ENCODE measurements around the gene SLC12A7.

The SLC12A7 gene

GRCh38 chr5:1050423-1051365, 61.2 kb downstream of the SLC12A7 start:
- DNase-seq (ENCODE audit: low spot score): no peak

- no peak for DNase-seq (ENCODE audit: low spot score)
Measured at GRCh38 chr5:1048861-1049838, 62.7 kb downstream of the SLC12A7 start.

- DNase-seq (ENCODE audit: low spot score): no peak
Measured at GRCh38 chr5:1048162-1048721, 63.6 kb downstream of the SLC12A7 start.

GRCh38 chr5:1047332-1047965, 64.4 kb downstream of the SLC12A7 start:
- DNase-seq (ENCODE audit: low spot score): no peak

- no peak for DNase-seq (ENCODE audit: low spot score)
Measured at GRCh38 chr5:1045960-1046560, 65.8 kb downstream of the SLC12A7 start.

GRCh38 chr5:1044117-1044516, 67.7 kb downstream of the SLC12A7 start:
- DNase-seq (ENCODE audit: low spot score): no peak

GRCh38 chr5:1043327-1043726, 68.5 kb downstream of the SLC12A7 start:
- no peak for DNase-seq (ENCODE audit: low spot score)

- no peak for DNase-seq (ENCODE audit: low spot score)
Measured at GRCh38 chr5:1042626-1043025, 69.2 kb downstream of the SLC12A7 start.

- DNase-seq (ENCODE audit: low spot score): peak; percentile 84
Measured at GRCh38 chr5:1041225-1042143, 70.4 kb downstream of the SLC12A7 start.

GRCh38 chr5:1040571-1040970, 71.3 kb downstream of the SLC12A7 start:
- DNase-seq (ENCODE audit: low spot score): no peak

- no peak for DNase-seq (ENCODE audit: low spot score)
Measured at GRCh38 chr5:1039706-1040260, 72.1 kb downstream of the SLC12A7 start.

GRCh38 chr5:1039210-1039548, 72.7 kb downstream of the SLC12A7 start:
- DNase-seq (ENCODE audit: low spot score): no peak

- DNase-seq (ENCODE audit: low spot score): no peak
Measured at GRCh38 chr5:1038417-1039209, 73.2 kb downstream of the SLC12A7 start.

- no peak for DNase-seq (ENCODE audit: low spot score)
Measured at GRCh38 chr5:1037671-1038416, 74.0 kb downstream of the SLC12A7 start.

- DNase-seq (ENCODE audit: low spot score): no peak
Measured at GRCh38 chr5:1037123-1037670, 74.7 kb downstream of the SLC12A7 start.

GRCh38 chr5:1036504-1037122, 75.2 kb downstream of the SLC12A7 start:
- no peak for DNase-seq (ENCODE audit: low spot score)
